ENCODE data around the gene CREBBP. TPM values are rescaled to one million over a fixed set of nuclear protein-coding genes. Genes with fewer than 3 reads are reported as not detected.

The CREBBP gene
- polyA plus RNA-seq, 1 donor (not counting 4 experiments of a cell fraction or from before 2014, with no cell fraction given): 5.0 TPM

DNA sequence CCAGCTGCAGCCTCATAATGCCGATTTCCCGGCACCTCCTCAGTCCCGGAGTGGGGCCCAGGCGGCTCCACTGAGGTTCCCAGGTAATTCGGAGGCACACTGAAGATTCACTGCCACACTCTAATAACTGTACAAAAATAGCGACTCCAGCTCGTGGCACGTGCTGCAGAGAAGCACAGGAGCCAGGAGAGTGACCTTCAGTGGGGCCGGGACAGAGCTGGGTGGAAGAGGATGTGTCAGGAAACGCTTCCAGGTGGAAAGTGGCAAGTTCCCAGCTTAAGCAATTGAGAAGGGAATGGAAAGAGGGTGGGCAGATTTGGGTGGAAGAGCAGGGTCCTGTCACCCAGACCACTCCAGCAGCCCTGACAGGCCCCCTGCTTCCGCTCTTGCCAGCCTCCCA lies 160.1 kb downstream of the CREBBP start:
- H4K20me1 ChIP-seq (ENCODE audit: control insufficient read depth, extremely low read depth, insufficient read depth, low read length): no peaks in the 10 kb centered on the region
- H3K36me3 ChIP-seq (ENCODE audit: control insufficient read depth in 2 of 2, extremely low read depth in 1 of 2, insufficient read depth in 2 of 2, low read length in 2 of 2): no peaks in the 10 kb centered on the region
- no peak overlapping the region for H3K9ac ChIP-seq (ENCODE audit: control insufficient read depth, extremely low read depth, insufficient read depth, low read length)
- no peaks in the 10 kb centered on the region for H3K27me3 ChIP-seq (ENCODE audit: control insufficient read depth, extremely low read depth, insufficient read depth, low read length)
- no peaks in the 10 kb centered on the region for H3K9me3 ChIP-seq (ENCODE audit: control insufficient read depth, low read depth, low read length)
- no peak for FAIRE-seq
- no peak for DNase-seq (ENCODE audit: low read depth, low spot score)
- no peak overlapping the region for H3K4me3 ChIP-seq (ENCODE audit: control insufficient read depth in 2 of 3, extremely low read depth in 1 of 3, insufficient read depth in 2 of 3, low read depth in 1 of 3, low read length in 3 of 3)
- no peak overlapping the region for H3K4me2 ChIP-seq (ENCODE audit: control insufficient read depth, extremely low read depth, insufficient read depth, low read depth, low read length)
- H3K4me1 ChIP-seq (ENCODE audit: control insufficient read depth, extremely low read depth, insufficient read depth, low read length): peaks cover 10% of the 10 kb centered on the region
- TF ChIP-seq, protein P1, sequence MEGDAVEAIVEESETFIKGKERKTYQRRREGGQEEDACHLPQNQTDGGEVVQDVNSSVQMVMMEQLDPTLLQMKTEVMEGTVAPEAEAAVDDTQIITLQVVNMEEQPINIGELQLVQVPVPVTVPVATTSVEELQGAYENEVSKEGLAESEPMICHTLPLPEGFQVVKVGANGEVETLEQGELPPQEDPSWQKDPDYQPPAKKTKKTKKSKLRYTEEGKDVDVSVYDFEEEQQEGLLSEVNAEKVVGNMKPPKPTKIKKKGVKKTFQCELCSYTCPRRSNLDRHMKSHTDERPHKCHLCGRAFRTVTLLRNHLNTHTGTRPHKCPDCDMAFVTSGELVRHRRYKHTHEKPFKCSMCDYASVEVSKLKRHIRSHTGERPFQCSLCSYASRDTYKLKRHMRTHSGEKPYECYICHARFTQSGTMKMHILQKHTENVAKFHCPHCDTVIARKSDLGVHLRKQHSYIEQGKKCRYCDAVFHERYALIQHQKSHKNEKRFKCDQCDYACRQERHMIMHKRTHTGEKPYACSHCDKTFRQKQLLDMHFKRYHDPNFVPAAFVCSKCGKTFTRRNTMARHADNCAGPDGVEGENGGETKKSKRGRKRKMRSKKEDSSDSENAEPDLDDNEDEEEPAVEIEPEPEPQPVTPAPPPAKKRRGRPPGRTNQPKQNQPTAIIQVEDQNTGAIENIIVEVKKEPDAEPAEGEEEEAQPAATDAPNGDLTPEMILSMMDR (optimal IDR thresholded peaks at IDR 0.05 in 1 of 3, IDR thresholded peaks at IDR 0.05 in 1 of 3, conservative IDR thresholded peaks at IDR 0.05 in 1 of 3; ENCODE audit: extremely low read depth in 1 of 3, insufficient read depth in 2 of 3, low read length in 3 of 3): no peak
- TF ChIP-seq EZH2 (IDR thresholded peaks at IDR 0.05; ENCODE audit: low read length): no peak
- no peaks in the 10 kb centered on the region for H3K9me1 ChIP-seq (ENCODE audit: control insufficient read depth, extremely low read depth, insufficient read depth, low read length)
- H3K79me2 ChIP-seq (ENCODE audit: control insufficient read depth, insufficient read depth, low read length): peaks cover 16% of the 10 kb centered on the region
- no peak overlapping the region for H3K27ac ChIP-seq (ENCODE audit: control insufficient read depth, insufficient read depth, low read length)
- dilution Hi-C loops (cut with MboI; ENCODE audit: extremely low pct_ligation_motif_present, low sequenced_read_pairs): no loop called here
- no peak overlapping the region for H2AFZ ChIP-seq (ENCODE audit: control insufficient read depth, low read length)

DNA sequence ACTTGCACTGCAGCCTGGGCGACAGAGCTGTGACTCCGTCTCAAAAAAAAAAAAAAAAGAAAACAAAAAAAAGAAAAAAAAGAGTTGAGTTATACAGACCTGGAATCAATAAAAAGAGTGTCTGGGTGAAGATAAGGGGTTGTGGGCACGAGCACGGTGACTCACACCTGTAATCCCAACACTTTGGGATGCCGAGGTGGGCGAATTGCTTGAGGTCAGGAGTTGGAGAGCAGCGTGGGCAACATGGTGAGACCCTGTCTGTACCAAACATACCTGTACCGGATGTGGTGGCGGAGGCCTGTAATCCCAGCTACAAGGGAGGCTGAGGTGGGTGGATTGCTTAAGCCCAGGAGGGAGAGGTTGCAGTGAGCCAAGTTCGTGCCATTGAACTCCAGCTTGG lies 161.9 kb downstream of the CREBBP start:
- H3K9me1 ChIP-seq (ENCODE audit: control insufficient read depth, extremely low read depth, insufficient read depth, low read length): peaks cover under 1% of the 10 kb centered on the region

More for the DNA sequence above, 161.9 kb downstream of the CREBBP start:
- dilution Hi-C loops (cut with MboI; ENCODE audit: extremely low pct_ligation_motif_present, low sequenced_read_pairs): no loop called here
- Histone ChIP-seq H3K4me2 (ENCODE audit: control insufficient read depth, extremely low read depth, insufficient read depth, low read depth, low read length) (no peak overlapping the region), H3K79me2 (ENCODE audit: control insufficient read depth, insufficient read depth, low read length) (peaks cover 32% of the 10 kb centered on the region), H3K36me3 (ENCODE audit: control insufficient read depth in 2 of 2, extremely low read depth in 1 of 2, insufficient read depth in 2 of 2, low read length in 2 of 2) (no peaks in the 10 kb centered on the region), H3K9me3 (ENCODE audit: control insufficient read depth, low read depth, low read length) (no peaks in the 10 kb centered on the region), H3K27ac (ENCODE audit: control insufficient read depth, insufficient read depth, low read length) (no peak overlapping the region), H3K9ac (ENCODE audit: control insufficient read depth, extremely low read depth, insufficient read depth, low read length) (no peak overlapping the region), H3K4me3 (ENCODE audit: control insufficient read depth in 2 of 3, extremely low read depth in 1 of 3, insufficient read depth in 2 of 3, low read depth in 1 of 3, low read length in 3 of 3) (no peak overlapping the region), H3K4me1 (ENCODE audit: control insufficient read depth, extremely low read depth, insufficient read depth, low read length) (peaks cover 10% of the 10 kb centered on the region), H2AFZ (ENCODE audit: control insufficient read depth, low read length) (no peak overlapping the region), H3K27me3 (ENCODE audit: control insufficient read depth, extremely low read depth, insufficient read depth, low read length) (no peaks in the 10 kb centered on the region), H4K20me1 (ENCODE audit: control insufficient read depth, extremely low read depth, insufficient read depth, low read length) (no peaks in the 10 kb centered on the region)
- no peak for TF ChIP-seq EZH2 (IDR thresholded peaks at IDR 0.05; ENCODE audit: low read length)
- TF ChIP-seq, protein P1 (optimal IDR thresholded peaks at IDR 0.05 in 1 of 3, IDR thresholded peaks at IDR 0.05 in 1 of 3, conservative IDR thresholded peaks at IDR 0.05 in 1 of 3; ENCODE audit: extremely low read depth in 1 of 3, insufficient read depth in 2 of 3, low read length in 3 of 3): no peak
- no peak for FAIRE-seq
- DNase-seq (ENCODE audit: low read depth, low spot score): no peak
